Tibial nerve (tissue), 3 donors: ENCODE data around the gene CAPN8.

ENCODE experiments used
- POLR2A ChIP-seq, 2 donors: fragments of 450-650 bp; IDR thresholded peaks; one replicate each; pipeline ENCODE4 v1.6.1; 2017; ENCODE audit warnings: antibody characterized with exemption in 2 of 2, mild to moderate bottlenecking in 2 of 2, moderate library complexity in 2 of 2
- TF ChIP-seq, protein P1 (sequence below), 5 experiments: fragments of 200-600 bp in 3 of 5; fragments of 450-650 bp in 2 of 5; sonication (generic) in 3 of 5; IDR thresholded peaks; one replicate each; pipeline ENCODE4 v1.5.1; 2016 to 2019; ENCODE audit warnings: antibody characterized with exemption in 5 of 5, mild to moderate bottlenecking in 3 of 5, moderate library complexity in 2 of 5

DNA sequence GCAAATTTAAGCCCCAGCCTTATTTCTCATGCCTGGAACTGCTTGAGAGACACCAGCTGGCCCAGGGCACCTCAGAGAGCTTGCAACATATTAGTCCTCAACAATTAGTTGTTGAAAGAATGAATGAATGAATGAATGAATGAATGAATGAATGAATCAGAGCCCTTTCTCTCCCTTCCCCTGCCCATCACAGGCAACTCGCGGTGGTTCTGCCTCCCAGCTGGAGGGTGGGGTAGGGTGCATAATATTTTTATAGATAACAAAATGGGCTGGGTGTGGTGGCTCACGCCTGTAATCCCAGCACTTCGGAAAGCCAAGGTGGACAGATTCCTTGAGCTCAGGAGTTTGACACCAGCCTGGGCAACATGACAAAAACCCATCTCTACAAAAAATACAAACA lies 162.2 kb downstream of the CAPN8 start:
- TF ChIP-seq, protein P1, sequence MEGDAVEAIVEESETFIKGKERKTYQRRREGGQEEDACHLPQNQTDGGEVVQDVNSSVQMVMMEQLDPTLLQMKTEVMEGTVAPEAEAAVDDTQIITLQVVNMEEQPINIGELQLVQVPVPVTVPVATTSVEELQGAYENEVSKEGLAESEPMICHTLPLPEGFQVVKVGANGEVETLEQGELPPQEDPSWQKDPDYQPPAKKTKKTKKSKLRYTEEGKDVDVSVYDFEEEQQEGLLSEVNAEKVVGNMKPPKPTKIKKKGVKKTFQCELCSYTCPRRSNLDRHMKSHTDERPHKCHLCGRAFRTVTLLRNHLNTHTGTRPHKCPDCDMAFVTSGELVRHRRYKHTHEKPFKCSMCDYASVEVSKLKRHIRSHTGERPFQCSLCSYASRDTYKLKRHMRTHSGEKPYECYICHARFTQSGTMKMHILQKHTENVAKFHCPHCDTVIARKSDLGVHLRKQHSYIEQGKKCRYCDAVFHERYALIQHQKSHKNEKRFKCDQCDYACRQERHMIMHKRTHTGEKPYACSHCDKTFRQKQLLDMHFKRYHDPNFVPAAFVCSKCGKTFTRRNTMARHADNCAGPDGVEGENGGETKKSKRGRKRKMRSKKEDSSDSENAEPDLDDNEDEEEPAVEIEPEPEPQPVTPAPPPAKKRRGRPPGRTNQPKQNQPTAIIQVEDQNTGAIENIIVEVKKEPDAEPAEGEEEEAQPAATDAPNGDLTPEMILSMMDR (IDR thresholded peaks at IDR 0.05): no peak
- TF ChIP-seq POLR2A (IDR thresholded peaks at IDR 0.05): no peak
